ENCODE results near the gene DACT3. TPM values are rescaled to one million over a fixed set of nuclear protein-coding genes. Genes with fewer than 3 reads are reported as not detected.
A peak's percentile ranks its signal among the peaks of the same experiment; 100 is the strongest.

The DACT3 gene
- total RNA-seq, 1 donor = 5.2 TPM

GRCh38 chr19:46687438-46688145, 26.6 kb upstream of the DACT3 start:
- no peak overlapping the region for H3K4me3 ChIP-seq (ENCODE audit: low read depth, low read length)
- no peak for TF ChIP-seq CTCF (IDR thresholded peaks at IDR 0.05; ENCODE audit: insufficient read depth, low read depth, low read length)
- no peak for DNase-seq (ENCODE audit: low read depth)

- no peak for TF ChIP-seq CTCF (IDR thresholded peaks at IDR 0.05; ENCODE audit: insufficient read depth, low read depth, low read length)
- DNase-seq (ENCODE audit: low read depth) = no peak
- no peak overlapping the region for H3K4me3 ChIP-seq (ENCODE audit: low read depth, low read length)
These were observed 24.2 kb upstream of the DACT3 start for GRCh38 chr19:46685189-46685588.

GRCh38 chr19:46678110-46678732, 17.2 kb upstream of the DACT3 start:
- no peak for TF ChIP-seq CTCF (IDR thresholded peaks at IDR 0.05; ENCODE audit: insufficient read depth, low read depth, low read length)
- H3K4me3 ChIP-seq (ENCODE audit: low read depth, low read length) = no peak overlapping the region
- DNase-seq (ENCODE audit: low read depth) = no peak

- no peak for TF ChIP-seq CTCF (IDR thresholded peaks at IDR 0.05; ENCODE audit: insufficient read depth, low read depth, low read length)
- peak; percentile 16 for DNase-seq (ENCODE audit: low read depth)
- H3K4me3 ChIP-seq (ENCODE audit: low read depth, low read length) = no peak overlapping the region
These were observed 13.6 kb upstream of the DACT3 start for GRCh38 chr19:46674416-46675178.

GRCh38 chr19:46670813-46671212, 9.8 kb upstream of the DACT3 start:
- no peak overlapping the region for H3K4me3 ChIP-seq (ENCODE audit: low read depth, low read length)
- no peak for DNase-seq (ENCODE audit: low read depth)
- TF ChIP-seq CTCF (IDR thresholded peaks at IDR 0.05; ENCODE audit: insufficient read depth, low read depth, low read length) = no peak

GRCh38 chr19:46668662-46669061, 7.7 kb upstream of the DACT3 start:
- TF ChIP-seq CTCF (IDR thresholded peaks at IDR 0.05; ENCODE audit: insufficient read depth, low read depth, low read length) = no peak
- DNase-seq (ENCODE audit: low read depth) = no peak
- no peak overlapping the region for H3K4me3 ChIP-seq (ENCODE audit: low read depth, low read length)

All from fibroblast of villous mesenchyme (primary cell).